Measurements from ENCODE around the gene MT1H.
"Not testable (repeated sequence)": the region's sequence is repeated elsewhere in the genome, so short reads cannot be mapped to it uniquely, and the experiment has no call there.

MT1H gene

DNA sequence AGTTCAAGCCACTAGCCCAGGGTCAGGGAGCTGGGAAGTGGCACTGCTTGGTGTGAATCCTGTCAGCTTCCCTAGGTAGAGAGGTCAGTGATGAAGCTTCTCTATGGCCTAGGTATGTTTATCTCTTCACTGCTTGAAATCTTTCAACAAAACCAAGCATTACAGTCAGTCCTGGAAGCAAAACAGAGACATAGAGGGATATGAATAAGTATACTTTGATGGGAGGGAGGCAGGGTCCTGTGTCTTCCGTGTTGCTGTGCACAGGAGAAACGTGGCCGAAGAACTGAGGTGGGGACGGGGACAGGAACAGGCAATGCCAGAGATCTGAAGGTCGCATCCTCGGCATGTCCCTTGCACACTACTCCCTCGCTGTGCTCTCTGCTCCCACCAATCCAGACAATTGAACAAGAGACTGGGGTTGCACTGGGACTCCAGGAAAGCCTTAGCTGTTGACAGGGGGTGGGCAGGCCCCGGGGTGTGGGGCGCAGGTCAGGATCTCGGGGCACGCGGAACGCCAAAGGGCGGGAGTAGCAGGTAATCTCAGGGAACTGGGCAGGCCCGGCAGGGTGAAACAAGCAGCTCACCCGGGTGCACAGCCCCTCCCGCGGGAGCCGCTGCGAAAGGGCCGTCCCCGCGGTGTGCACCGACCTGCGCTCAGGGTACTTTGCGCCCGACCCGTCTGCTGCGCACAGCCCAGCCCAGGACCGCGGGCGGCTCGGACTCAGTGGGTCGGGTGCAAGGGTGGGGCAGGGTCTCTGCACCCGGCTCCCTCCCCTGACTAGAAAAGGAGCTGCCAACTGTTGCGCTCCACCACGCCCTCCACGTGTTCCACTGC, at the start of gene MT1H:
MT1H (plus strand) TSS at position 810 of the 835 bp plus-strand sequence. CDS start 71 bp downstream, outside the sequence.
- no peak for DNase-seq (ENCODE audit: low read depth in 1 of 2, low spot score in 1 of 2)

GRCh38 chr16:56620339-56620897, 49.2 kb upstream of the MT1H start:
- no peak for DNase-seq (ENCODE audit: low read depth in 1 of 2, low spot score in 1 of 2)

DNA sequence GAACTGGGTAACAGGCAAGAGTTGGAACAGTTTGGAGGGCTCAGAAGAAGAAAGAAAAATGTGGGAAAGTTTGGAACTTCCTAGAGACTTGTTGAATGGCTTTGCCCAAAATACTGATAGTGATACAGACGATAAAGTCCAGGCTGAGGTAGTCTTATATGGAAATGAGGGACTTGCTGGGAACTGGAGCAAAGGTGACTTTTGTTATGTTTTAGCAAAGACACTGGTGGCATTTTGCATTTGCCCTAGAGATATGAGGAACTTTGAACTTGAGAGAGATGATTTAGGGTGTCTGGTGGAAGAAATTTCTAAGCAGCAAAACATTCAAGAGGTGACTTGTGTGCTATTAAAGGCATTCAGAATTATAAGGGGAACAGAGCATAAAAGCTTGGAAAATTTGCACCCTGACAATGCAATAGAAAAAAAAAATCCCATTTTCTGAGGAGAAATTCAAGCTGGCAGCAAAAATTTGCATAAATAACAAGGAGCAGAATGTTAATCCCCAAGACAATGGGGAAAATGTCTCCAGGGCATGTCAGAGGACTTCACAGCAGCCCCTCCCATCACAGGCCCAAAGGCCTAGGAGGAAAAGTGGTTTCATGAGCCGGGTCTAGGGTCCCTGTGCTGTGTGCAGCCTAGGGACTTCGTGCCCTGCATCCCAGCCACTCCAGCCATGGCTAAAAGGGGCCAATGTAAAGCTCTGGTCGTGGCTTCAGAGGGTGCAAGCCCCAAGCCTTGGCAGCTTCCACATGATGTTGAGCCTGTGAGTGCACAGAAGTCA, 47.8 kb upstream of the MT1H start:
- not testable (repeated sequence) for DNase-seq (ENCODE audit: low read depth in 1 of 2, low spot score in 1 of 2)

DNA sequence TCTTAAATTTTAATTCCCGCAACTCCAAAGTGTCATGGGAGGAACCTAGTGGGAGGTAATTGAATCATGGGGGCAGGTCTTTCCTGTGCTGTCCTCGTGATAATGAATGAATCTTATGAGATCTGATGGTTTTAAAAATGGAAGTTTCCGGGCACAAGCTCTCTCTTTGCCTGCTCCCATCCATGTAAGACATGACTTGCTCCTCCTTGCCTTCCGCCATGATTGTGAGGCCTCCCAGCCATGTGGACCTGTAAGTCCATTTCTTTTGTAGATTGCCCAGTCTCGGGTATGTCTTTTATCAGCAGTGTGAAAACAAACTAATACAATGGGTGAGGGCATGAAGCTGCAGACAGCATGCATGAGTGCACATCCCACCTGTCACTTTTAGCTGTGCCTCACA, 46.4 kb upstream of the MT1H start:
- DNase-seq (ENCODE audit: low read depth in 1 of 2, low spot score in 1 of 2): not testable (repeated sequence)

DNA sequence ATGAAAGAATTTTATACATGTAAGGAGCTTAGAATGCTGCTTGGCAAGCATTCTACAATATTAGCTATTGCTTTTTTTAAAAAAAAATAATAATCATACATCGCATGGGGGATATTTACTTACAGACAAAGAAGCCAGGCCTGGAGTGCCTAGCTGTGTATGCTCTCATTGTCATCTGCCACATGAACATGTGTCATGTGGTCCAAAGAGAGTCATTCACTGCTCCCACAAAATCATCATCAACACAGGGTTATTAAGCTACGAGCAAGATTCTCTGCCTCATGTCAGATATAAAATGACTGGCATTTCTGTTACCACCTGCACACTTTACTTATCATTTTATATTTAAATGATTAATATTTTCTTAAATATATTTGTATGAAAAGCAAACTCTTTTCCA, 46.0 kb upstream of the MT1H start:
- DNase-seq (ENCODE audit: low read depth in 1 of 2, low spot score in 1 of 2): no peak

GRCh38 chr16:56625140-56625942, 44.3 kb upstream of the MT1H start, which contains the start of gene MT1E:
Gene MT1E (plus strand): TSS chr16:56625781. CDS start chr16:56625852, 71 bp downstream.
- DNase-seq (ENCODE audit: low read depth in 1 of 2, low spot score in 1 of 2): peak in 1 of 2 donors; percentile 16

DNA sequence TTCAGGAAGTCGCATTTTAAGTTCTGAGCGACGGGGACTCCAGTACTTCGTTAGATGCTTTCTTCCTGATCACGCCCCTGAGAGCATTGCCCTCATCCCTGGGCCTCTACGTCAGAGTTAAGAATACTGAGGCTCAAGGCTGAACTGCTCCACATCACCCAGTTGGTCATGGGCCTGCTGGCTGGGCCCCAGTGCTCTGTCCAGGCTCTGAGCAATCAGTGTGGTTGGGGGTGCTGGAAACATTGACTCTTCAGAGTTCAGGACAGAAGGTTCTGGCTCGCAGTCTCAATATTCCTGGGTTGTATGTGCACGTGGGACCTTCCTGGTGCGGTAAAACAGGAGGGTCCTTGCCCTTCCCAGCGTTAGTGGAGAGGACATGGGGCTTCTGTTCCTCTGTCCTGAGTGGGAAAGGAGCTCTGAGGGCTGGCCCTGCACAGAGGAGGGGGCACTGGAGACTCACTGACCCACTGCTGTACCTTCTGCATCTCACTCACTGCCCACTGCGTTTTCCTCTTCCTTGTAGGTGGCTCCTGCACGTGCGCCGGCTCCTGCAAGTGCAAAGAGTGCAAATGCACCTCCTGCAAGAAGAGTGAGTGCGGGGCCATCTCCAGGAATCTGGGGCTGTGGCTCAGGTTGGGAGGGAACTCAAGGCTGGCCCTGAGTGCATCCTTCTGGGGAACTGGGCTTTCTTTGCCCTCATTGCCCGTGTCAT, 43.5 kb upstream of the MT1H start:
- DNase-seq (ENCODE audit: low read depth in 1 of 2, low spot score in 1 of 2): no peak

DNA sequence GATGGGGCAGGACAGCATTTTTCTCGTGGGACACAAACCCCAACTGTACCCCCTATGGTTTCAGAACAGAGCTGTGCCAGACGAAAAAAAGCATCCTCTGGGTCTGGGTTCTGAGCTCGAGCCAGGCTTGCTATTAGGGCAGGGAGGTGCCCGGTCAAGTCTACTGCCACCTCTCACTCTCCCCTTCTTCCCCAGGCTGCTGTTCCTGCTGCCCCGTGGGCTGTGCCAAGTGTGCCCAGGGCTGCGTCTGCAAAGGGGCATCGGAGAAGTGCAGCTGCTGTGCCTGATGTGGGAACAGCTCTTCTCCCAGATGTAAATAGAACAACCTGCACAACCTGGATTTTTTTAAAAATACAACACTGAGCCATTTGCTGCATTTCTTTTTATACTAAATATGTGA, 42.9 kb upstream of the MT1H start:
- no peak for DNase-seq (ENCODE audit: low read depth in 1 of 2, low spot score in 1 of 2)

DNA sequence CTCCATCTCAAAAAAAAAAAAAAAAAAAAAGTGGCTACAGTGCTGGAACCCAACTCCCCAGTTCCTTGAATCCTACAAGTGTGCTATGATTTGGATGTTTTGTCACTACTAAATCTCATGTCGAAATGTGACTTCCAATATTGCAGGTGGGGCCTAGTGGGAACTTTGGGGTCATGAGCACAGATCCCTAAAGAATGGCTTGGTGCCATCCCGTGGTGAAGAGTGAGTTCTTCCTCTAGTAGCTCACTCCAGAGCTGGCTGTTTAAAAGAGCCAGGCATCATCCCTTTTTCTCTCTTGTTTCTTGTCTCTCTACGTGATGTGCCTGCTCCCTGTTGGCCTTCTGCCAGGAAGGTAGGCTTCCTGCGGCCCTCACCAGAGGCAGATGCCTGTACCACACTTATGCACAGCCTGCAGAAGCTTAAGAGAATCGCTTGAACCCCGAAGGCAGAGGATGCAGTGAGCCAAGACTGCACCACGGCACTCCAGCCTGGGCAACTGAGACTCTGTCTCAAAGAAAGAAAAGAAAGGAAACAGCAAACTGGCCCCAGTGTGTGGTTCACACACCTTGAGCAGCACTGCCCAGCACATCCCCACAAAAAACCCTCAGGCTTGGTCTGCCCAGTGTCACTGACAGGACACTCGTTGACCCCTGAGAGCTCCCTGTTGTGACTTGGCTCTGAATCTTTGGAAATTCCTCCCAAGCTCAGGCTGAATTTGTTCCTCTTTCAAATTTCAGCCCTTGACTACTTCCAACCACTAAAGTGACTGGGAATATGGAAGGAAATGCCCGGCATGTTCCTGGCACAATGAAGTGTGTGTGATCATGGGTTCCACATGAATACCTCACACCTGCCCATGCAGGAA, 40.9 kb upstream of the MT1H start:
- no peak for DNase-seq (ENCODE audit: low read depth in 1 of 2, low spot score in 1 of 2)

DNA sequence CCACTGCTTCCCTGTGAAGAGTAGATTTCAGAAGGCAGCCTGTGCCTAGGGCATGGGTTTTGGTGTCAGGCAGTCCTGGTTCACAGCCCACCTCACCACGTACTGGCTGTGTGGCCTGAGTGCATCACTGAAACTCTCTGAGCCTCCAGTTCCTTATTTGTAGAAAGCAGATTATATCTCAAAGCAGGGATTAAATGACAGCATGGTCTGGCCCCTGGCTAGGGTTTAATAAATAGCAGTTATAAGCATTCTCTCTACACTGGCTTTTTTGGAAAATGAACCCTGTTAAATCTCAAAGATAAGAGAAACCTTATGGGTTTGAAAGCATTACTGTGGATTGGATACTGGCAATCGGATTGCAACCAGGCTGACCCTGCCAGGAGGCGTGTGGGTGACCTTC, 40.1 kb upstream of the MT1H start:
- no peak for DNase-seq (ENCODE audit: low read depth in 1 of 2, low spot score in 1 of 2)

GRCh38 chr16:56630134-56630533, 39.5 kb upstream of the MT1H start:
- no peak for DNase-seq (ENCODE audit: low read depth in 1 of 2, low spot score in 1 of 2)

DNA sequence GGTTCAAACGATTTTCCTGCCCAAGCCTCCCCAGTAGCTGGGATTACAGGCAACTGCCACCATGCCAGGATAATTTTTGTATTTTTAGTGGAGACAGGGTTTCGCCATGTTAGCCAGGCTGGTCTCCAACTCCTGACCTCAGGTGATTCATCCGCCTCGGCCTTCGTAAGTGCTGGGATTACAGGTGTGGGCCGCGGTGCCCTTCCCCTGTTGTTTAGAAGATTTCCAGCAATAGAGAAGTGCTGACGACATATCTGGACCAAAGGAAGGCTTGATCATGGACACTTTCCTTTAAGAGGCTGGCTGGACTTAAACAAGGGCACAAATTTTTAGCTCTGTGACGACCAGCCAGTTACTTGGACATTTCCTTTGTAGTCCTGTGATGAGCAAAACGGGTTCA, 38.4 kb upstream of the MT1H start:
- no peak for DNase-seq (ENCODE audit: low read depth in 1 of 2, low spot score in 1 of 2)

DNA sequence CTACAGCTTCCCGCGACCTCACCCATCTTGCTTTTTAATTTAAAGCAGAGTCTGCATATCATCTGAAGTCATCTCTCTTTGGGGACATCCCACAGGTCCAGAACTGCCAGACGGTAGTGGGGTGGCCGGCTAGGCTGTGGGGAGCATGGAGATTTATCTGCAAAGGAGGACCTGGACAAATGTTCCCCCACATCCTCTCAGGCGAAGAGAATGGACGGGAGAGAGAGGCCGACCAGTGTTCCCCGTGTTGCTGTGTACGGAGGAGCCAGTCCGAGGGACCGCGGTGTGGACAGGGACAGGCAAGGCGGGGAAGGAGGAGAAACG, 37.8 kb upstream of the MT1H start:
- no peak for DNase-seq (ENCODE audit: low read depth in 1 of 2, low spot score in 1 of 2)

GRCh38 chr16:56632156-56632847, 37.3 kb upstream of the MT1H start, which contains the start of gene MT1M:
Gene MT1M (plus strand): TSS chr16:56632659. CDS start chr16:56632732, 73 bp downstream.
- no peak for DNase-seq (ENCODE audit: low read depth in 1 of 2, low spot score in 1 of 2)

GRCh38 chr16:56632848-56633365, 36.7 kb upstream of the MT1H start:
- no peak for DNase-seq (ENCODE audit: low read depth in 1 of 2, low spot score in 1 of 2)

- no peak for DNase-seq (ENCODE audit: low read depth in 1 of 2, low spot score in 1 of 2)
These were observed 36.1 kb upstream of the MT1H start for GRCh38 chr16:56633535-56633934.

DNA sequence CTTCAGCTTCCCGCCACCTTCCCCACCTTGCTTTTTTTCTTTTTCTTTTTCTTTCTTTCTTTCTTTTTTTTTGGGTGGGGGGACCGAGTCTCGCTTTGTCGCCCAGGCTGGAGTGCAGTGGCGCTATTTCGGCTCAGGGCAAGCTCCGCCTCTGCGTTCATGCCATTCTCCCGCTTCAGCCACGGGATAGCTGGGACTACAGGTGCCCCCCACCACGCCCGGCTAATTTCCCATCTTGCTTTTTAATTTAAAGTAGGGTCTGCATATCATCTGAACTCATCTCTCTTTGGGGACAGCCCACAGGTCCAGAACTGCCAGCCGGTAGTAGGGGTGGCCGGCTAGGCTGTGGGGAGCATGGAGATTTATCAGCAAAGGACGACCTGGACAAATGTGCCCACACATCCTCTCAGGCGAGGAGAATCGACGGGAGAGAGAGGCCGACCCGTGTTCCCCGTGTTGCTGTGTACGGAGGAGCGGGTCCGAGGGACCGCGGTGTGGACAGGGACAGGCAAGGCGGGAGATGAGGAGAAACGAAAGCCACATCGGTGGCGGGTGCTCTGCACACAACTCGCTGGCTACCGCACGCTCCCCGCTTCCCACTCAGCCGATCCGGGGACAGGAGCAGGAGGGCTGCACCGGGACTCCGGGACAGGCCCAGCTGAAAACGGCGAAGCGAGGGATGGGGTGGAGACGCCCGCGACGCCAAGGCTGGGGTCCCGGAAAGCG, 34.7 kb upstream of the MT1H start:
- DNase-seq (ENCODE audit: low read depth in 1 of 2, low spot score in 1 of 2): no peak

GRCh38 chr16:56635441-56635967, 34.1 kb upstream of the MT1H start:
- no peak for DNase-seq (ENCODE audit: low read depth in 1 of 2, low spot score in 1 of 2)

Measured in activated T-helper 1 cell treated with anti-CD3 and anti-CD28 coated beads, Interleukin-2, amount 50 U/mL, for 16 hours (primary cell).